Fibroblast of villous mesenchyme (primary cell): ENCODE data around the gene CLCNKB. TPM values are rescaled to one million over a fixed set of nuclear protein-coding genes. Genes with fewer than 3 reads are reported as not detected.

Experiments
- DNase-seq: peaks from one replicate; pipeline ENCODE4 v3.0.0-alpha.2; 2010; ENCODE audit warnings: low read depth
- H3K4me3 ChIP-seq: 2 replicates; pipeline ENCODE4 v1.5.1; 2011; ENCODE audit warnings: low read depth, mild to moderate bottlenecking, low read length
- total RNA-seq: library from RNA; depleted of rRNA; stranded (reverse); fragments of >200 nt; gene quantifications from 2 replicates; pipeline ENCODE4 v1.2.3, GENCODE V29; 2012
- TF ChIP-seq, protein P1 (sequence below): IDR thresholded peaks from 2 replicates; pipeline ENCODE4 v1.5.1; 2012; ENCODE audit warnings: low read depth, mild to moderate bottlenecking, low read length; ENCODE audit not compliant: insufficient read depth

CLCNKB gene
- total RNA-seq, 1 donor, result 0.43 TPM

DNA sequence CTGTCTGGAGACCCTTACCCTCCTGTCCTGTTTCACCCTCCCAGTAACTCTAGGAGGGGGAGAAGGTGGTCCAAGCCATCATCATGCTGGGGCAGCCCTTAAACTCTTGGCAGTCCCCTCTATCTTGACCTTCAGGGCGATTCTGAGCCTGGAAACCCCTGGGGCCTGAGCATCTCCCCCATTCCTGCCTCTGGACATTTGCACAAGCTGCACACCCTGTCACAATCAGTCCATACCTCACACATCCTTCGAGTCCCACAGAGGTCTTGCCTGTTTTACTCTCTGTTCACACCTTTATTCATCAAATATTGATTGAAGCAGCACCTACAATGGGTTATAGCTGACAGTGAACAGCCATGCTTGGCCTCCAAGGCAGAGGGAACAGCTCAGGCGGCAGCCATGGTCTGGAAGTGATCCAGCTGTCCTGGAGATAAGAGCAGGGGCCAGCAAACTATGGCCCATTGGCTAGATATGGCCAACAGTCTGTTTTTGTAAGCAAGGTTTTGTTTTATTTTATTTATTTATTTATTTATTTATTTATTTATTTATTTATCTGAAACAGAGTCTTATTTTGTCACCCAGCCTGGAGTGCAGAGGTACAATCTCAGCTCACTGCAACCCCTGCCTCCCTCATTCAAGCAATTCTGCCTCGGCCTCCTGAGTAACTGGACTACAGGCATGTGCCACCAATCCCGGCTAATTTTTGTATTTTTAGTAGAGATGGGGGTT lies 37.0 kb downstream of the CLCNKB start:
- no peak overlapping the region for H3K4me3 ChIP-seq
- TF ChIP-seq, protein P1, sequence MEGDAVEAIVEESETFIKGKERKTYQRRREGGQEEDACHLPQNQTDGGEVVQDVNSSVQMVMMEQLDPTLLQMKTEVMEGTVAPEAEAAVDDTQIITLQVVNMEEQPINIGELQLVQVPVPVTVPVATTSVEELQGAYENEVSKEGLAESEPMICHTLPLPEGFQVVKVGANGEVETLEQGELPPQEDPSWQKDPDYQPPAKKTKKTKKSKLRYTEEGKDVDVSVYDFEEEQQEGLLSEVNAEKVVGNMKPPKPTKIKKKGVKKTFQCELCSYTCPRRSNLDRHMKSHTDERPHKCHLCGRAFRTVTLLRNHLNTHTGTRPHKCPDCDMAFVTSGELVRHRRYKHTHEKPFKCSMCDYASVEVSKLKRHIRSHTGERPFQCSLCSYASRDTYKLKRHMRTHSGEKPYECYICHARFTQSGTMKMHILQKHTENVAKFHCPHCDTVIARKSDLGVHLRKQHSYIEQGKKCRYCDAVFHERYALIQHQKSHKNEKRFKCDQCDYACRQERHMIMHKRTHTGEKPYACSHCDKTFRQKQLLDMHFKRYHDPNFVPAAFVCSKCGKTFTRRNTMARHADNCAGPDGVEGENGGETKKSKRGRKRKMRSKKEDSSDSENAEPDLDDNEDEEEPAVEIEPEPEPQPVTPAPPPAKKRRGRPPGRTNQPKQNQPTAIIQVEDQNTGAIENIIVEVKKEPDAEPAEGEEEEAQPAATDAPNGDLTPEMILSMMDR, result no peak
- no peak for DNase-seq

DNA sequence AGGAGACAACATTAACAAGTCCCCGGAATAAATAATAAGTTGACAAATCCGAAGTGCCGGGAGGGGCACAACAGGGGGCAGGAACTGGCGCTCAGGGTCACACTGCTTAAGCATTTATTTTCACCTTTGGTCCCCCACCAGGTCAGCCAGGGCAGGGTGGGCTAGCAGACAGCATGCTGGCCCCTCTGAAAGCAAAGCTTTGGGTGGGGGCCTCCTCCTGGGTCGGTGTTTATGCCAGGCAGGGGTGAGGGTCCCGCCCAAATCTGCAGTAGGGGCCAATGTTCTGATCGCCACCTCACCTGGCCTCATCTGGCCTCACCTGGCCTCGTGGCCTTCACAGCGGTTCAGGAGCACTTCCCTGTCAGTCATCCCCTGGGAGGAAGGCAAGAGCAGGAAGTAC lies 38.1 kb downstream of the CLCNKB start:
- H3K4me3 ChIP-seq, result no peak overlapping the region
- no peak for DNase-seq
- TF ChIP-seq, protein P1, result no peak

DNA sequence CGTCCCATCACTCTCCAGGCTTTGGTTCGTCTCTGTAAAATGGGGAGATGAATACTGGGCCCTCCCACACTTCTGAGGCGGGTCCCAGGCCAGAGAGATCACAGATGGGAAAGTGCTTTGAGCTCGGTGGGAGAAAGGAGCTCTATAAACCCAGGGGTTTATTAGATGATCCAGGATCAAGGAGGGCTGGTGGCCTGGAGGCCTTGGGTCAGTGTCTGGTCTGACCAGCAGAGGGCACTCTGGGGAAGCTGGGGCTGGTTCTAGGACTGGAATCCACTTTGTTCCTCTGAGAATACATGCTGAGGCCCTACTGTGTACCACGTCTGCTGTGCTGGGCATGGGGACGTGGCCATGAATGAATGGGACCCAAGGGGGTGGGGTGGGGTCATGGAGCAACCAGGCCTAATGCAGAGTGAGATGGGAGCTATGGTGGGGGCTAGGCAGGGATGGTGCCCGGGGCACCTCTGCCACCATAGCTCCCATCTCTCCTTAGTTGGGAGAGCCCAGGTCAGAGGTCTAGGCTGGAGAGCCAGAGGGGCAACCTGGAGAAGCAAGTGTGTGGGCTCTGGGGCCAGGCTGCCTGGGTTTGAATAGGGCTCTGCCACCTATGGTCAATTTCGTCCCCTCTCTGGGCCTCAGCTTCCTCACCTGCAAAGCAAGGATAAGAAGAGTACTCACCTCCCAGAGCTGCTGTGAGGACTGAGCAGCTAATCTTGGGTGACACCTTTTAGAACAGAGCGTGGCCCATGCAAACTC lies 38.9 kb downstream of the CLCNKB start:
- DNase-seq, result peak; percentile 64
- no peak overlapping the region for H3K4me3 ChIP-seq
- TF ChIP-seq, protein P1, result peak; percentile 96

DNA sequence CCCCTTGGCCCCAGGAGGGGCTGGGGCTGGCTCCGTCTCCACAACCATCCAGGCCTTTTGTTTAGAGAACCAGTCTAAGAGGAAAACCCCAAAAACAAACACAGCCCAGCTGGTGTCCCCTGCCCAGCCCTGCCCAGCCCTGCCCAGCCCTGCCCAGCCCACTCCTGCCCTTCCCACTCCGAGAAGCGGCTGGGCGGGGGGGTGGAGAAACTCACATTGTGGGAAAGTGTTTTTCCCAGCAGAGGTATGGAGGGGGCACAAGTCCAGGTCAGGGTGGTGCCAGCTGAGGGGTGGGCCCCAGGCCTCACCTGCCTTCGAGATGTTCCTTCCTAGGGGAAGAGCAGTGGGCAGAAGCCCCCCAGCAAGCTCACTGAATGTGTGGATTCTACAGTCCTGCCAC lies 39.9 kb downstream of the CLCNKB start:
- TF ChIP-seq, protein P1, result no peak
- no peak for DNase-seq
- H3K4me3 ChIP-seq, result no peak overlapping the region

DNA sequence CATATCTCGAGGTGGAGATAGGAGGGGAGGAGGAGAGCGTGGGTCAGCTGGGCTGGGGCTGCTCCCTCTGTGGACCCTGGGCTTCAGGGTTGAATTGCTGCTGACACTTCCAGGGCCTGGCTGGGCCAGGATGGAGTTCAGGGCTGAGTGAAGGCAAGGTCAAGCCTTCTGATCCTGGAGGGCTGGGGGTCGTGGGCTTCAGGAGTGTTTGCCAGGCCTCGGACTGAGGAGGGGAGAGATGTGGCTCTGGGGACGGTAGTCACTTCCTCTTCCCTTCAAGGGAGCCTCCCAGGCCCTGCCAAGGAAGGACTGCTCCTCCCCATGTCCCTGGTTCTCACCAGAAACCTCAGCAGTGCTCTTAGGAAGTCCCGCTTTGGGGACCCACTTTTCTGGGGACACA lies 41.9 kb downstream of the CLCNKB start:
- H3K4me3 ChIP-seq, result no peak overlapping the region
- TF ChIP-seq, protein P1, result no peak
- no peak for DNase-seq

DNA sequence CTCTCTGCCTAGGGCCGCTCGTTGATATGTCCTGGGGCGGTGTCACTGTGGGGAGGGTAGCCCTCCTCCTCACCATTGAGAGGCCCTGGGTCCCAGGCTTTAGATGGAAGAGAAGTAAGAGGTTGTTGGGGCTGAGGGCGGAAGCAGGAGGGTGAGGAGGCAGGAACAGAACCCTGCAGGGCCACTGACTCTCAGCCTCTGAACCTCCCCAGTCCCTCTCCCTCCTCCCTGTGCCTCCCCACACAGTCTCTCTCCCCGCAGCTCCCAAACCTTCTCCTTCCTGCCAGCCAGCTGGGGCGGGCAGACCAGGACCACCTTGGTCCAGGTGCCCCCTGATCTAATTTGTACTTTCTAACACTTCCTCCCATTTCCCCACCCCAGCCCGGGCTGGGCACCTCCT lies 44.2 kb downstream of the CLCNKB start:
- no peak for DNase-seq
- TF ChIP-seq, protein P1, result no peak
- no peak overlapping the region for H3K4me3 ChIP-seq
